PC-9 (cell line): ENCODE results near the gene SPACA7. TPM values are rescaled to one million over a fixed set of nuclear protein-coding genes. Genes with fewer than 3 reads are reported as not detected.

Experiments
- BruUV-seq: library from RNA; stranded (reverse); fragments of 400-500 nt; replicated peaks from 2 replicates; lab custom pipeline; 2021; lab: Mats Ljungman, UMichigan
- CTCF ChIA-PET: fragments of 300-600 bp; sonication (Branson Sonifier 250); formaldehyde crosslinking; loops from one replicate; lab custom pipeline; 2022; ENCODE audit warnings: antibody characterized with exemption; lab: Charles Lee
- POLR2A ChIA-PET: fragments of 300-600 bp; sonication (Branson Sonifier 250); formaldehyde crosslinking; loops from one replicate; lab custom pipeline; 2022; ENCODE audit warnings: antibody characterized with exemption; ENCODE audit not compliant: unreplicated experiment; lab: Charles Lee
- DNase-seq, 2 experiments: peaks; one replicate each; pipeline versions ENCODE4 v3.0.0 to v3.0.0-alpha.2; 2015 to 2022; ENCODE audit warnings: mixed read lengths in 1 of 2
- H2AFZ ChIP-seq: fragments of 200-600 bp; sonication (generic); 2 replicates; pipeline ENCODE4 v1.8.1; 2017; ENCODE audit warnings: antibody characterized with exemption
- H3F3A ChIP-seq: fragments of 200-600 bp; sonication (generic); 2 replicates; pipeline ENCODE4 v1.8.1; 2017; ENCODE audit warnings: antibody characterized with exemption, mild to moderate bottlenecking, low read depth; ENCODE audit not compliant: insufficient read depth
- H3K27ac ChIP-seq: fragments of 200-600 bp; sonication (generic); 2 replicates; pipeline ENCODE4 v1.6.1; 2016; ENCODE audit warnings: mixed run types
- H3K27me3 ChIP-seq: fragments of 200-600 bp; sonication (generic); 2 replicates; pipeline ENCODE4 v1.6.1; 2016; ENCODE audit warnings: low read depth, mixed run types; ENCODE audit not compliant: insufficient read depth
- H3K36me3 ChIP-seq: fragments of 200-600 bp; sonication (generic); 2 replicates; pipeline ENCODE4 v1.6.1; 2016; ENCODE audit warnings: low read depth, mixed run types
- H3K4me1 ChIP-seq: fragments of 200-600 bp; sonication (generic); replicated peaks from 2 replicates; pipeline ENCODE4 v1.6.1; 2016; ENCODE audit warnings: mixed run types; ENCODE audit not compliant: insufficient read depth
- H3K4me2 ChIP-seq: fragments of 200-600 bp; sonication (generic); 2 replicates; pipeline ENCODE4 v1.6.1; 2017; ENCODE audit warnings: mixed run types
- H3K4me3 ChIP-seq: fragments of 200-600 bp; sonication (generic); 2 replicates; pipeline ENCODE4 v1.6.1; 2016; ENCODE audit warnings: mixed run types
- H3K79me2 ChIP-seq: fragments of 200-600 bp; sonication (generic); 2 replicates; pipeline ENCODE4 v1.6.1; 2017; ENCODE audit warnings: low read depth, mixed run types
- H3K9me2 ChIP-seq: fragments of 200-600 bp; sonication (generic); 2 replicates; pipeline ENCODE4 v1.8.1; 2017; ENCODE audit warnings: mild to moderate bottlenecking; ENCODE audit not compliant: insufficient read depth
- H3K9me3 ChIP-seq: fragments of 200-600 bp; sonication (generic); 2 replicates; pipeline ENCODE4 v1.8.1; 2016; ENCODE audit warnings: low read depth; ENCODE audit not compliant: insufficient read depth
- H4K20me1 ChIP-seq: fragments of 200-600 bp; sonication (generic); 2 replicates; pipeline ENCODE4 v1.8.1; 2017; ENCODE audit not compliant: insufficient read depth
- EZH2 ChIP-seq: fragments of 200-600 bp; sonication (generic); IDR thresholded peaks from 2 replicates; pipeline ENCODE4 v1.8.0; 2017; ENCODE audit warnings: antibody characterized with exemption, low read depth
- intact Hi-C: fragments of 100-400 bp; cut with micrococcal nuclease; formaldehyde crosslinking; loops from one replicate; pipeline ENCODE4 v1.10.0; 2022; ENCODE audit not compliant: unreplicated experiment
- total RNA-seq: library from RNA; stranded (reverse); gene quantifications from 2 replicates; pipeline ENCODE4 v1.2.3, GENCODE V29; 2021
- TF ChIP-seq, protein P1 (sequence below): fragments of 200-600 bp; sonication (generic); conservative IDR thresholded peaks from 2 replicates; pipeline ENCODE4 v1.6.1; 2017; ENCODE audit warnings: mixed run types, antibody characterized with exemption, mild to moderate bottlenecking, moderate library complexity

SPACA7 gene
- total RNA-seq, 1 experiment from 2014 or later = not detected

DNA sequence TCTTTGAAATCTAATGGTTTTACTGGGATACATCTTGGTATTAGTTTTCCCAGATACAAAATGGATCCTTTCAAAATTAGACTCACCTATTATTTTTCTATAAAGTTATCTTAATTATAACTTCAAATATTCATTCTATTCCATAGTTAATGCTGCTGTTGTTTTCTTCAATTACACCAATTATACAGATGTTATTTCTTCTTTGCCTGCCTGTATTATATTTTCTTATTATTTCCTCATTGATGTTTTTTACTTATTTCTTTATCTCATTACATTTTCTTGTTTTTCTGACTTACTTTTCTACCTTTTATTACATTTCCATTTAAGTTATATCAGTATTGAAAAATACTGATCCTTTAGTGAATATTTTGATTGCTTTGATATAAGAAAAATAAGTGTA lies 40.9 kb downstream of the SPACA7 start:
- intact Hi-C loops = no loop called here
- Histone ChIP-seq H3K27me3 (0 out of 2 replicates have a peak, but pooled peaks cover 4% of the 10 kb centered on the region), H3K4me1 (no peaks in the 10 kb centered on the region), H3K4me3 (no peak overlapping the region), H3F3A (no peaks in the 10 kb centered on the region), H2AFZ (no peak overlapping the region), H3K4me2 (no peak overlapping the region), H3K79me2 (no peaks in the 10 kb centered on the region), H3K27ac (no peak overlapping the region), H4K20me1 (no peaks in the 10 kb centered on the region), H3K9me3 (peaks cover 4% of the 10 kb centered on the region; the same call in 1 of the 2 replicates), H3K9me2 (no peaks in the 10 kb centered on the region), H3K36me3 (no peaks in the 10 kb centered on the region)
- BruUV-seq = no TSS peak
- TF ChIP-seq, protein P1, sequence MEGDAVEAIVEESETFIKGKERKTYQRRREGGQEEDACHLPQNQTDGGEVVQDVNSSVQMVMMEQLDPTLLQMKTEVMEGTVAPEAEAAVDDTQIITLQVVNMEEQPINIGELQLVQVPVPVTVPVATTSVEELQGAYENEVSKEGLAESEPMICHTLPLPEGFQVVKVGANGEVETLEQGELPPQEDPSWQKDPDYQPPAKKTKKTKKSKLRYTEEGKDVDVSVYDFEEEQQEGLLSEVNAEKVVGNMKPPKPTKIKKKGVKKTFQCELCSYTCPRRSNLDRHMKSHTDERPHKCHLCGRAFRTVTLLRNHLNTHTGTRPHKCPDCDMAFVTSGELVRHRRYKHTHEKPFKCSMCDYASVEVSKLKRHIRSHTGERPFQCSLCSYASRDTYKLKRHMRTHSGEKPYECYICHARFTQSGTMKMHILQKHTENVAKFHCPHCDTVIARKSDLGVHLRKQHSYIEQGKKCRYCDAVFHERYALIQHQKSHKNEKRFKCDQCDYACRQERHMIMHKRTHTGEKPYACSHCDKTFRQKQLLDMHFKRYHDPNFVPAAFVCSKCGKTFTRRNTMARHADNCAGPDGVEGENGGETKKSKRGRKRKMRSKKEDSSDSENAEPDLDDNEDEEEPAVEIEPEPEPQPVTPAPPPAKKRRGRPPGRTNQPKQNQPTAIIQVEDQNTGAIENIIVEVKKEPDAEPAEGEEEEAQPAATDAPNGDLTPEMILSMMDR = no peak
- no peak for TF ChIP-seq EZH2
- CTCF ChIA-PET = no interaction called here
- no peak for DNase-seq
- POLR2A ChIA-PET = no interaction called here

DNA sequence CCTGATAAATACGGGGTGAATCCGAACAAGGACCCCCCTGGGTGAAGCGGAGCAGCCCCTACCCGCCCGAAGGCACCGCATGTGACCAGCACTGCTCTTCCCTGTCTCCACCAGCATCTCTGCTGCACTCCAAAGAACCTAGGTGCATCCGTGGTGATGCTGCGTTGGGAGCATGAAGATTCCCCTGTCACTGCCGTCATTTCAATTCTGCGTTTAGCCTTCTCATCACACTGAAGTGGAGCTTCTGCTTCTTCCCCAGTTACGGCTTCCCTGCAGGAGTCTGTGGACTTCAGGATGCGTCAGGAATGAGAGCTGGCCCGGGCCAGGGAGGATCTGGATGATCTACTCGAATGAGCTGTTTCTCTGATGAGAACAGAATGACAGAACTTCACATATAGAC lies 47.9 kb downstream of the SPACA7 start:
- intact Hi-C loops = no loop called here
- DNase-seq = no peak
- TF ChIP-seq, protein P1 = no peak
- Histone ChIP-seq H2AFZ (no peak overlapping the region), H4K20me1 (no peaks in the 10 kb centered on the region), H3K4me2 (no peak overlapping the region), H3K9me3 (peaks cover 19% of the 10 kb centered on the region), H3F3A (no peaks in the 10 kb centered on the region), H3K79me2 (no peaks in the 10 kb centered on the region), H3K9me2 (no peaks in the 10 kb centered on the region; the same call in 1 of the 2 replicates), H3K36me3 (no peaks in the 10 kb centered on the region), H3K27me3 (peaks cover 54% of the 10 kb centered on the region), H3K27ac (no peak overlapping the region), H3K4me1 (no peaks in the 10 kb centered on the region), H3K4me3 (no peak overlapping the region)
- POLR2A ChIA-PET = no interaction called here
- CTCF ChIA-PET = no interaction called here
- no TSS peak for BruUV-seq

DNA sequence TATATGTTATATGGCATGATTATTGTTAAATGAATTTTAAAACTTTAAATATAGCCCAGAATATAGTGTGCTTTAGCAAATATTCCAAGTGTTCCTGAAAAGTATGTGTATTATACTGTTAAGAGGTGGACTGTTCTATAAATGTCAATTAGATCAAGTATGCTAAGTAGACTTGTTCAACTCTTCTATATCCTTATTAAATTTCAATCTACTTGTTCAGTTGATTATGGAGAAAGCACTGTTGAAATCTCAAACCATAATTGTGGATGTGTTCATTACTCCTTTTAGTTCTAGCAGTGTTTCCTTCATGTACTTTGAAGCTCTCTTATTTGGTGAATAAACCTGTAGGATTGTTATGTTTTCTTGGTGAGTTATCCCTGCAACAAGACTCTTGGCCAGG lies 52.5 kb downstream of the SPACA7 start:
- no peak overlapping the region for H3K27ac ChIP-seq
- H3F3A ChIP-seq = no peaks in the 10 kb centered on the region
- H3K79me2 ChIP-seq = no peaks in the 10 kb centered on the region
- BruUV-seq = no TSS peak
- no peaks in the 10 kb centered on the region; the same call in 1 of the 2 replicates for H3K9me2 ChIP-seq
- H4K20me1 ChIP-seq = no peaks in the 10 kb centered on the region
- H2AFZ ChIP-seq = no peak overlapping the region
- no peak overlapping the region for H3K4me3 ChIP-seq
- no peak for DNase-seq
- intact Hi-C loops = no loop called here
- H3K36me3 ChIP-seq = no peaks in the 10 kb centered on the region
- no peak overlapping the region for H3K4me2 ChIP-seq
- ChIA-PET CTCF (no interaction called here), POLR2A (no interaction called here)
- no peaks in the 10 kb centered on the region for H3K4me1 ChIP-seq
- peaks cover 9% of the 10 kb centered on the region for H3K9me3 ChIP-seq
- H3K27me3 ChIP-seq = peaks cover 74% of the 10 kb centered on the region
- no peak for TF ChIP-seq EZH2
- TF ChIP-seq, protein P1 = no peak
